ENCODE data around the gene TSKU. TPM values are rescaled to one million over a fixed set of nuclear protein-coding genes. Genes with fewer than 3 reads are reported as not detected.

Gene TSKU
- total RNA-seq, 1 donor, result 24.6 TPM

GRCh38 chr11:76760236-76760635 is 22.9 kb upstream of the TSKU start:
- no peak for DNase-seq (ENCODE audit: low read depth)
- no peak for TF ChIP-seq CTCF (IDR thresholded peaks at IDR 0.05; ENCODE audit: insufficient read depth, low read length)
- no peak overlapping the region for H3K4me3 ChIP-seq (ENCODE audit: low read depth, low read length)

GRCh38 chr11:76761718-76762355 is 21.3 kb upstream of the TSKU start:
- DNase-seq (ENCODE audit: low read depth), result no peak
- TF ChIP-seq CTCF (IDR thresholded peaks at IDR 0.05; ENCODE audit: insufficient read depth, low read length), result no peak
- H3K4me3 ChIP-seq (ENCODE audit: low read depth, low read length), result no peak overlapping the region

GRCh38 chr11:76762356-76762752 is 20.8 kb upstream of the TSKU start:
- H3K4me3 ChIP-seq (ENCODE audit: low read depth, low read length), result no peak overlapping the region
- TF ChIP-seq CTCF (IDR thresholded peaks at IDR 0.05; ENCODE audit: insufficient read depth, low read length), result no peak
- DNase-seq (ENCODE audit: low read depth), result no peak

- no peak for DNase-seq (ENCODE audit: low read depth)
- TF ChIP-seq CTCF (IDR thresholded peaks at IDR 0.05; ENCODE audit: insufficient read depth, low read length), result no peak
- no peak overlapping the region for H3K4me3 ChIP-seq (ENCODE audit: low read depth, low read length)
Measured at GRCh38 chr11:76762867-76763572, 20.1 kb upstream of the TSKU start.

- H3K4me3 ChIP-seq (ENCODE audit: low read depth, low read length), result no peak overlapping the region
Measured at GRCh38 chr11:76763573-76764346, 19.4 kb upstream of the TSKU start.

More at GRCh38 chr11:76763573-76764346, 19.4 kb upstream of the TSKU start:
- no peak for TF ChIP-seq CTCF (IDR thresholded peaks at IDR 0.05; ENCODE audit: insufficient read depth, low read length)
- peak; percentile 98 for DNase-seq (ENCODE audit: low read depth)
